IMR-90 (cell line): ENCODE measurements around the gene SUN5. TPM values are rescaled to one million over a fixed set of nuclear protein-coding genes. Genes with fewer than 3 reads are reported as not detected.

Source experiments
- ATAC-seq: fragments of 200-7000 bp; cut with Tn5 transposase; 2 replicates; pipeline ENCODE4 v1.9.1; 2020; ENCODE audit warnings: low read depth, mild to moderate bottlenecking, moderate library complexity
- BruUV-seq: library from RNA; stranded (reverse); fragments of 400-500 nt; replicated peaks from 2 replicates; lab custom pipeline; 2021; lab: Mats Ljungman, UMichigan
- CTCF ChIA-PET: fragments of 300-600 bp; formaldehyde crosslinking; extraction: SDS; loops from one replicate; lab custom pipeline; 2021; ENCODE audit warnings: antibody characterized with exemption; lab: Yijun Ruan, JAX
- POLR2A ChIA-PET: fragments of 300-600 bp; sonication (Branson Sonifier 250); formaldehyde crosslinking; loops from one replicate; lab custom pipeline; 2022; ENCODE audit warnings: antibody characterized with exemption; ENCODE audit not compliant: unreplicated experiment; lab: Charles Lee
- DNase-seq: peaks from one replicate; pipeline ENCODE4 v3.0.0; 2013
- H2AFZ ChIP-seq: replicated peaks from 2 replicates; pipeline ENCODE3; 2013; ENCODE audit warnings: low read length, mild to moderate bottlenecking; ENCODE audit not compliant: poor library complexity
- H2AK5ac ChIP-seq: 2 replicates; pipeline ENCODE4 v1.6.1; 2013; ENCODE audit warnings: low read depth, low read length, inconsistent platforms
- H2AK9ac ChIP-seq: replicated peaks from 2 replicates; pipeline ENCODE3; 2013; ENCODE audit warnings: mild to moderate bottlenecking, low read depth, low read length, moderate library complexity; ENCODE audit not compliant: poor library complexity
- H2BK120ac ChIP-seq: 2 replicates; pipeline ENCODE4 v1.6.1; 2013; ENCODE audit warnings: low read depth, low read length, inconsistent platforms
- H2BK15ac ChIP-seq: 3 replicates; pipeline ENCODE4 v1.6.1; 2013; ENCODE audit warnings: low read depth, low read length, inconsistent platforms
- H2BK20ac ChIP-seq: 2 replicates; pipeline ENCODE4 v1.6.1; 2013; ENCODE audit warnings: low read depth, mild to moderate bottlenecking, inconsistent platforms, low read length, moderate library complexity
- H2BK5ac ChIP-seq: 2 replicates; pipeline ENCODE4 v1.6.1; 2013; ENCODE audit warnings: mild to moderate bottlenecking, low read depth, low read length, inconsistent platforms; ENCODE audit not compliant: poor library complexity, severe bottlenecking
- H3K14ac ChIP-seq: replicated peaks from 2 replicates; pipeline ENCODE4 v1.6.1; 2013; ENCODE audit warnings: low read depth, low read length, inconsistent platforms
- H3K18ac ChIP-seq: 2 replicates; pipeline ENCODE4 v1.6.1; 2013; ENCODE audit warnings: low read depth, low read length, control low read depth
- H3K23ac ChIP-seq: 2 replicates; pipeline ENCODE4 v1.6.1; 2013; ENCODE audit warnings: low read depth, low read length, inconsistent platforms
- H3K27ac ChIP-seq: 2 replicates; pipeline ENCODE4 v1.5.1; 2013; ENCODE audit warnings: mild to moderate bottlenecking, control low read depth, low read length; ENCODE audit not compliant: insufficient read depth
- H3K27me3 ChIP-seq: 2 replicates; pipeline ENCODE4 v1.6.1; 2013; ENCODE audit warnings: low read length; ENCODE audit not compliant: control insufficient read depth, insufficient read depth
- H3K36me3 ChIP-seq: 2 replicates; pipeline ENCODE4 v1.6.1; 2013; ENCODE audit warnings: low read length, mixed read lengths; ENCODE audit not compliant: control insufficient read depth, insufficient read depth
- H3K4ac ChIP-seq: 2 replicates; pipeline ENCODE4 v1.6.1; 2013; ENCODE audit warnings: low read depth, low read length, inconsistent platforms
- H3K4me1 ChIP-seq: 2 replicates; pipeline ENCODE4 v1.6.1; 2013; ENCODE audit warnings: low read length, mixed read lengths; ENCODE audit not compliant: control insufficient read depth, insufficient read depth
- H3K4me2 ChIP-seq: 2 replicates; pipeline ENCODE4 v1.6.1; 2013; ENCODE audit warnings: low read depth, mild to moderate bottlenecking, control low read depth, low read length, moderate library complexity
- H3K4me3 ChIP-seq: 2 replicates; pipeline ENCODE4 v1.5.1; 2013; ENCODE audit warnings: low read depth, mild to moderate bottlenecking, control low read depth, low read length, moderate library complexity; ENCODE audit not compliant: insufficient read depth
- H3K56ac ChIP-seq: 2 replicates; pipeline ENCODE4 v1.6.1; 2013; ENCODE audit warnings: low read length, inconsistent platforms; ENCODE audit not compliant: insufficient read depth; ENCODE audit errors: extremely low read depth
- H3K79me1 ChIP-seq, 2 experiments: 2 replicates each; pipeline ENCODE4 v1.6.1; 2013; ENCODE audit warnings: low read length in 2 of 2, inconsistent platforms in 1 of 2, low read depth in 1 of 2
- H3K9ac ChIP-seq: 2 replicates; pipeline ENCODE4 v1.6.1; 2013; ENCODE audit warnings: low read depth, low read length, control low read depth
- H3K9me1 ChIP-seq: 2 replicates; pipeline ENCODE4 v1.6.1; 2013; ENCODE audit warnings: low read length, inconsistent platforms; ENCODE audit not compliant: insufficient read depth
- H3K9me3 ChIP-seq: 2 replicates; pipeline ENCODE4 v1.6.1; 2013; ENCODE audit warnings: low read length; ENCODE audit not compliant: control insufficient read depth, insufficient read depth
- H4K20me1 ChIP-seq: 2 replicates; pipeline ENCODE4 v1.6.1; 2013; ENCODE audit warnings: low read length, inconsistent platforms; ENCODE audit not compliant: insufficient read depth
- H4K5ac ChIP-seq: 2 replicates; pipeline ENCODE4 v1.6.1; 2013; ENCODE audit warnings: mild to moderate bottlenecking, low read depth, low read length, control low read depth
- H4K8ac ChIP-seq, 2 experiments: 2 replicates each; pipeline ENCODE4 v1.6.1; 2013; ENCODE audit warnings: low read depth in 2 of 2, low read length in 2 of 2, control low read depth in 1 of 2, inconsistent platforms in 1 of 2
- H4K91ac ChIP-seq: 2 replicates; pipeline ENCODE4 v1.6.1; 2013; ENCODE audit warnings: low read depth, low read length, inconsistent platforms; ENCODE audit not compliant: insufficient read depth
- BHLHE40 ChIP-seq: fragments of 150-350 bp; IDR thresholded peaks from 2 replicates; pipeline ENCODE4 v1.6.1; 2016; ENCODE audit warnings: mild to moderate bottlenecking, low read depth, low read length
- CTCF ChIP-seq: conservative IDR thresholded peaks from 2 replicates; pipeline ENCODE4 v1.5.1; 2012; ENCODE audit warnings: mild to moderate bottlenecking, low read depth, low read length, improper control_type of control experiment
- ELK1 ChIP-seq: fragments of 150-350 bp; IDR thresholded peaks from 2 replicates; pipeline ENCODE4 v1.6.1; 2016; ENCODE audit warnings: low read depth, mild to moderate bottlenecking, low read length, moderate library complexity, borderline replicate concordance
- FOS ChIP-seq: fragments of 150-350 bp; IDR thresholded peaks from 2 replicates; pipeline ENCODE4 v1.6.1; 2016; ENCODE audit warnings: low read depth, low read length
- MAFK ChIP-seq: IDR thresholded peaks from 2 replicates; pipeline ENCODE4 v1.6.1; 2012; ENCODE audit warnings: low read depth, low read length, improper control_type of control experiment
- MAZ ChIP-seq: IDR thresholded peaks from 2 replicates; pipeline ENCODE4 v1.6.1; 2012; ENCODE audit warnings: low read depth, mild to moderate bottlenecking, low read length, improper control_type of control experiment, moderate library complexity, borderline replicate concordance
- MXI1 ChIP-seq: IDR thresholded peaks from 2 replicates; pipeline ENCODE4 v1.6.1; 2012; ENCODE audit warnings: low read depth, mild to moderate bottlenecking, low read length, moderate library complexity, borderline replicate concordance
- NFE2L2 ChIP-seq: fragments of 150-350 bp; IDR thresholded peaks from 2 replicates; pipeline ENCODE4 v1.6.1; 2016; ENCODE audit warnings: low read depth, mild to moderate bottlenecking, low read length
- POLR2A ChIP-seq: IDR thresholded peaks from 2 replicates; pipeline ENCODE4 v1.6.1; 2012; ENCODE audit warnings: mild to moderate bottlenecking, low read depth, low read length
- RAD21 ChIP-seq: IDR thresholded peaks from 2 replicates; pipeline ENCODE4 v1.6.1; 2012; ENCODE audit warnings: low read length, improper control_type of control experiment
- RCOR1 ChIP-seq: IDR thresholded peaks from 2 replicates; pipeline ENCODE4 v1.6.1; 2012; ENCODE audit warnings: mild to moderate bottlenecking, low read length, improper control_type of control experiment; ENCODE audit not compliant: insufficient replicate concordance
- RFX5 ChIP-seq: IDR thresholded peaks from 2 replicates; pipeline ENCODE4 v1.8.0; 2012; ENCODE audit warnings: low read depth, mild to moderate bottlenecking, low read length, moderate library complexity
- SMC3 ChIP-seq: fragments of 150-350 bp; IDR thresholded peaks from 2 replicates; pipeline ENCODE4 v1.6.1; 2016; ENCODE audit warnings: low read depth, mild to moderate bottlenecking, antibody characterized with exemption, low read length, moderate library complexity
- USF2 ChIP-seq: fragments of 150-350 bp; IDR thresholded peaks from 2 replicates; pipeline ENCODE4 v1.6.1; 2017; ENCODE audit warnings: mild to moderate bottlenecking, antibody characterized with exemption, low read length, low read depth
- WGBS, 2 experiments: methylation state at CpG; one replicate each; pipeline versions ENCODE4 v1.1.5 to v1.1.7; 2013; ENCODE audit warnings: missing lambda C conversion rate in 2 of 2; ENCODE audit not compliant: insufficient read length in 1 of 2; ENCODE audit errors: extremely low coverage in 2 of 2; 5-methylcytosine and 5-hydroxymethylcytosine counted together
- dilution Hi-C: fragments of 300-500 bp; cut with HindIII; formaldehyde crosslinking; loops from one replicate; pipeline ENCODE4 v1.14.3; 2018; ENCODE audit warnings: low sequenced_read_pairs; ENCODE audit not compliant: unreplicated experiment
- in situ Hi-C: fragments of 300-500 bp; cut with MboI; formaldehyde crosslinking; loops from 3 replicates; pipeline ENCODE4 v1.14.3; 2019; ENCODE audit warnings: low sequenced_read_pairs, inconsistent platforms, mixed read lengths
- intact Hi-C: fragments of 100-400 bp; cut with micrococcal nuclease; formaldehyde crosslinking; loops from 2 replicates; pipeline ENCODE4 v1.10.0; 2022
- polyA plus RNA-seq, 3 experiments: library from polyadenylated mRNA; depleted of rRNA; stranded (reverse); fragments of >200 nt; gene quantifications; 2 replicates each; pipeline ENCODE4 v1.2.3, GENCODE V29; 2012; ENCODE audit warnings: low replicate concordance in 1 of 3
- total RNA-seq: library from RNA; depleted of rRNA; stranded (reverse); fragments of >200 nt; gene quantifications from 2 replicates; pipeline ENCODE4 v1.2.3, GENCODE V29; 2012

Gene SUN5
- total and polyA plus RNA-seq, 2 of the 4 experiments (the other 2 are of a cell fraction), result not detected

- TF ChIP-seq RFX5 (no peak), NFE2L2 (no peak), MAFK (no peak), MAZ (no peak), MXI1 (no peak)
Observed at GRCh38 chr20:32991383-32991782, 12.8 kb downstream of the SUN5 start (continued).

GRCh38 chr20:32990426-32990825 is 13.8 kb downstream of the SUN5 start:
- Histone ChIP-seq H3K56ac (no peak overlapping the region), H3K4me3 (no peak overlapping the region), H3K23ac (no peak overlapping the region), H3K36me3 (no peaks in the 10 kb centered on the region), H2BK15ac (no peak overlapping the region), H3K4me2 (no peak overlapping the region), H3K18ac (no peak overlapping the region), H2AFZ (no peak overlapping the region), H2BK5ac (no peak overlapping the region), H4K8ac (no peak overlapping the region), H3K27me3 (peaks cover 8% of the 10 kb centered on the region), H2AK5ac (no peak overlapping the region), H4K20me1 (no peaks in the 10 kb centered on the region), H3K9ac (no peak overlapping the region), H3K4ac (no peak overlapping the region), H2BK120ac (no peak overlapping the region), H3K9me1 (no peaks in the 10 kb centered on the region), H2BK20ac (no peak overlapping the region), H3K4me1 (no peaks in the 10 kb centered on the region), H3K14ac (no peak overlapping the region), H4K91ac (no peak overlapping the region), H3K79me1 (no peaks in the 10 kb centered on the region), H4K5ac (no peak overlapping the region), H3K9me3 (no peaks in the 10 kb centered on the region), H2AK9ac (no peak overlapping the region), H3K27ac (no peak overlapping the region)
- in situ Hi-C loops, result no loop called here
- dilution Hi-C loops, result no loop called here
- ATAC-seq, result no peak
- ChIA-PET POLR2A (no interaction called here), CTCF (no interaction called here)
- intact Hi-C loops, result no loop called here
- no peak for DNase-seq
- WGBS, 2 experiments, result 32% methylated on average over 3 of the region's 3 CpGs; no CpG with 5 or more reads in 1 of the 2 experiments
- TF ChIP-seq USF2, result no peak
- TF ChIP-seq RAD21, result no peak
- no peak for TF ChIP-seq CTCF
- no peak for TF ChIP-seq MAFK
- no peak for TF ChIP-seq POLR2A
- no peak for TF ChIP-seq MXI1
- no peak for TF ChIP-seq ELK1
- no peak for TF ChIP-seq RCOR1
- TF ChIP-seq FOS, result no peak
- TF ChIP-seq RFX5, result no peak
- no peak for TF ChIP-seq BHLHE40
- no peak for TF ChIP-seq SMC3
- BruUV-seq, result no TSS peak
